ACC112 (cell line): ENCODE measurements around the gene GPRC5A.

Experiments used
- H2AFZ ChIP-seq: fragments of 200-600 bp; sonication (generic); one replicate; pipeline ENCODE4 v1.6.0; 2017; ENCODE audit warnings: antibody characterized with exemption, low read length; ENCODE audit not compliant: unreplicated experiment
- H3K27ac ChIP-seq: fragments of 200-600 bp; sonication (generic); 2 replicates; pipeline ENCODE4 v1.5.1; 2014; ENCODE audit warnings: low read depth, mild to moderate bottlenecking, antibody characterized with exemption, low read length, moderate library complexity
- H3K27me3 ChIP-seq: fragments of 200-600 bp; sonication (generic); 2 replicates; pipeline ENCODE4 v1.6.1; 2014; ENCODE audit warnings: mild to moderate bottlenecking, antibody characterized with exemption, low read length, moderate library complexity, mixed read lengths; ENCODE audit not compliant: insufficient read depth
- H3K36me3 ChIP-seq: fragments of 200-600 bp; sonication (generic); 2 replicates; pipeline ENCODE4 v1.6.1; 2016; ENCODE audit warnings: mild to moderate bottlenecking, antibody characterized with exemption, low read length, moderate library complexity, mixed read lengths; ENCODE audit not compliant: insufficient read depth
- H3K4me1 ChIP-seq: fragments of 200-600 bp; sonication (generic); one replicate; pipeline ENCODE4 v1.6.1; 2016; ENCODE audit warnings: low read length, mixed read lengths; ENCODE audit not compliant: insufficient read depth, unreplicated experiment, control insufficient read depth
- H3K4me3 ChIP-seq: fragments of 200-600 bp; sonication (generic); 2 replicates; pipeline ENCODE4 v1.5.1; 2014; ENCODE audit warnings: mild to moderate bottlenecking, low read depth, low read length
- H3K79me2 ChIP-seq: fragments of 200-600 bp; sonication (generic); one replicate; pipeline ENCODE4 v1.6.0; 2016; ENCODE audit warnings: low read length; ENCODE audit not compliant: control insufficient read depth, unreplicated experiment, insufficient read depth

Gene GPRC5A

GRCh38 chr12:12941450-12942350 is 50.3 kb downstream of the GPRC5A start:
- no peak overlapping the region for H2AFZ ChIP-seq
- peaks cover 5% of the 10 kb centered on the region for H3K4me1 ChIP-seq
- H3K36me3 ChIP-seq, result no peaks in the 10 kb centered on the region
- no peak overlapping the region for H3K27ac ChIP-seq
- H3K27me3 ChIP-seq, result no peaks in the 10 kb centered on the region
- H3K4me3 ChIP-seq, result no peak overlapping the region
- no peaks in the 10 kb centered on the region for H3K79me2 ChIP-seq

GRCh38 chr12:12943586-12944260 is 52.4 kb downstream of the GPRC5A start:
- Histone ChIP-seq H3K27ac (no peak overlapping the region), H3K4me3 (no peak overlapping the region), H3K36me3 (no peaks in the 10 kb centered on the region), H3K27me3 (no peaks in the 10 kb centered on the region), H3K79me2 (no peaks in the 10 kb centered on the region), H2AFZ (no peak overlapping the region), H3K4me1 (peaks cover 5% of the 10 kb centered on the region)

- Histone ChIP-seq H3K27me3 (no peaks in the 10 kb centered on the region), H3K79me2 (no peaks in the 10 kb centered on the region), H3K27ac (no peak overlapping the region), H3K4me3 (no peak overlapping the region), H3K36me3 (no peaks in the 10 kb centered on the region), H3K4me1 (peaks cover 5% of the 10 kb centered on the region), H2AFZ (no peak overlapping the region)
Measured at GRCh38 chr12:12945591-12945990, 54.2 kb downstream of the GPRC5A start.

- Histone ChIP-seq H3K27ac (no peak overlapping the region), H2AFZ (no peak overlapping the region), H3K4me1 (peaks cover 5% of the 10 kb centered on the region), H3K36me3 (no peaks in the 10 kb centered on the region), H3K27me3 (no peaks in the 10 kb centered on the region), H3K4me3 (no peak overlapping the region), H3K79me2 (no peaks in the 10 kb centered on the region)
Measured at GRCh38 chr12:12946686-12947355, 55.5 kb downstream of the GPRC5A start.

- no peak overlapping the region for H2AFZ ChIP-seq
- no peaks in the 10 kb centered on the region for H3K36me3 ChIP-seq
- no peaks in the 10 kb centered on the region for H3K27me3 ChIP-seq
- no peak overlapping the region for H3K27ac ChIP-seq
- no peak overlapping the region for H3K4me3 ChIP-seq
- H3K79me2 ChIP-seq, result no peaks in the 10 kb centered on the region
- peaks cover 5% of the 10 kb centered on the region for H3K4me1 ChIP-seq
Measured at GRCh38 chr12:12947902-12948301, 56.5 kb downstream of the GPRC5A start.

GRCh38 chr12:12951504-12951903 is 60.1 kb downstream of the GPRC5A start:
- H3K4me1 ChIP-seq, result no peaks in the 10 kb centered on the region
- H3K4me3 ChIP-seq, result no peak overlapping the region
- no peaks in the 10 kb centered on the region for H3K27me3 ChIP-seq
- no peaks in the 10 kb centered on the region for H3K79me2 ChIP-seq
- no peak overlapping the region for H2AFZ ChIP-seq
- no peaks in the 10 kb centered on the region for H3K36me3 ChIP-seq
- no peak overlapping the region for H3K27ac ChIP-seq

- H3K4me1 ChIP-seq, result no peaks in the 10 kb centered on the region
- H2AFZ ChIP-seq, result no peak within 1 kb of the TSS
- no peaks in the 10 kb centered on the region for H3K27me3 ChIP-seq
- H3K79me2 ChIP-seq, result no peaks in the 10 kb centered on the region
- H3K4me3 ChIP-seq, result no peak within 1 kb of the TSS
- H3K36me3 ChIP-seq, result no peaks in the 10 kb centered on the region
- no peak within 1 kb of the TSS for H3K27ac ChIP-seq
Measured at GRCh38 chr12:12952036-12952435, 60.7 kb downstream of the GPRC5A start, which contains the start of gene GPRC5D. GPRC5D (minus strand) TSS chr12:12952170; CDS start chr12:12950384, 1,786 bp downstream.

- no peaks in the 10 kb centered on the region for H3K4me1 ChIP-seq
- H3K27ac ChIP-seq, result no peak overlapping the region
- H3K4me3 ChIP-seq, result no peak overlapping the region
- no peak overlapping the region for H2AFZ ChIP-seq
- H3K27me3 ChIP-seq, result no peaks in the 10 kb centered on the region
- no peaks in the 10 kb centered on the region for H3K36me3 ChIP-seq
- no peaks in the 10 kb centered on the region for H3K79me2 ChIP-seq
Measured at GRCh38 chr12:12954356-12954755, 63.0 kb downstream of the GPRC5A start.

- no peaks in the 10 kb centered on the region for H3K27me3 ChIP-seq
- no peak overlapping the region for H3K27ac ChIP-seq
- H2AFZ ChIP-seq, result no peak overlapping the region
- H3K4me3 ChIP-seq, result no peak overlapping the region
- H3K36me3 ChIP-seq, result no peaks in the 10 kb centered on the region
- no peaks in the 10 kb centered on the region for H3K79me2 ChIP-seq
- H3K4me1 ChIP-seq, result no peaks in the 10 kb centered on the region
Measured at GRCh38 chr12:12954878-12955625, 63.7 kb downstream of the GPRC5A start.

GRCh38 chr12:12958886-12959285 is 67.5 kb downstream of the GPRC5A start:
- Histone ChIP-seq H3K27ac (no peak overlapping the region), H3K27me3 (no peaks in the 10 kb centered on the region), H2AFZ (no peak overlapping the region), H3K36me3 (no peaks in the 10 kb centered on the region), H3K4me3 (no peak overlapping the region), H3K79me2 (no peaks in the 10 kb centered on the region), H3K4me1 (no peaks in the 10 kb centered on the region)
